Right ventricle myocardium inferior (tissue), 1 donor: Measurements from ENCODE around the gene SLC17A3. TPM values are rescaled to one million over a fixed set of nuclear protein-coding genes. Genes with fewer than 3 reads are reported as not detected.

Source experiments
- ATAC-seq: fragments of 200-7000 bp; cut with Tn5 transposase; one replicate; pipeline ENCODE4 v1.9.1; 2020; ENCODE audit warnings: mild to moderate bottlenecking, moderate library complexity
- DNase-seq: peaks from one replicate; pipeline ENCODE4 v3.0.0; 2021; ENCODE audit errors: missing footprints
- intact Hi-C: fragments of 100-400 bp; cut with DNase I; formaldehyde crosslinking; loops from one replicate; pipeline ENCODE4 v1.11.0; 2022
- long read RNA-seq: library from polyadenylated mRNA; unstranded; transcript quantifications from one replicate; pipeline ENCODE4 v2.0.0, GENCODE V29; 2021
- total RNA-seq: library from RNA; stranded (reverse); fragmentation: NEBNext Ultra II Directional; extraction: Animal tissue kit (Norgen Biotek cat#: 25700); gene quantifications from one replicate; pipeline ENCODE4 v1.2.1, GENCODE V29; 2021
- donor health status: DM: no; HTN: yes; CAD: no; lungs with severe emphysema.

SLC17A3 gene, protein sequence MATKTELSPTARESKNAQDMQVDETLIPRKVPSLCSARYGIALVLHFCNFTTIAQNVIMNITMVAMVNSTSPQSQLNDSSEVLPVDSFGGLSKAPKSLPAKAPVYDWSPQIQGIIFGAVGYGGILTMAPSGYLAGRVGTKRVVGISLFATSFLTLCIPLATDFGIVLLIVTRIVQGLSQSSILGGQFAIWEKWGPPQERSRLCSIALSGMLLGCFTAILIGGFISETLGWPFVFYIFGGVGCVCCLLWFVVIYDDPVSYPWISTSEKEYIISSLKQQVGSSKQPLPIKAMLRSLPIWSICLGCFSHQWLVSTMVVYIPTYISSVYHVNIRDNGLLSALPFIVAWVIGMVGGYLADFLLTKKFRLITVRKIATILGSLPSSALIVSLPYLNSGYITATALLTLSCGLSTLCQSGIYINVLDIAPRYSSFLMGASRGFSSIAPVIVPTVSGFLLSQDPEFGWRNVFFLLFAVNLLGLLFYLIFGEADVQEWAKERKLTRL
- not detected for total RNA-seq
- long read RNA-seq: 0 reads

DNA sequence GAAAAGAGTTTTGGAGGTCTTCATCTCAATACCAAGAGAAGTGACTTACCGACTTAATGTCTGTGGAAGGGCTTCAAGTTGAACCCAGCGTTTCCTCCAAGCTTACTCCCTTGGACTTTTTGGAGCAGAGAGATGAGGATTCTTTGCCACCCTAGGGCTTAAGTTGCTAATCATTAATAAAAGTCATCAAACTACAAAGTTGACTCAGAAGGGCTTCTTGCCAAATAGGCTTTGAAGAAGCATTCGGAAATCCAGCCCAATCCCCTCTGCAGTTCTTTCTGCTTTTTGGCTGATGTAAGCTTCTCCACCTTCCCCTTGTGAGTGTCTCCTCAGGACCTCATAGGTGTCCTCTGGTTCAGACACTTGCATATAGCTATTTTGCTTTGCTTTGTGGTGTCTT lies at the start of gene SLC17A3:
SLC17A3 (minus strand) TSS at position 126 of the 400 bp plus-strand sequence. CDS start 5,856 bp downstream, outside the sequence.
- ATAC-seq: no peak
- no peak for DNase-seq
- intact Hi-C loops: no loop called here

- DNase-seq: no peak
- ATAC-seq: peak; percentile 64
- intact Hi-C loops: no loop called here
Measured at GRCh38 chr6:25922301-25922700, 48.3 kb upstream of the SLC17A3 start.

GRCh38 chr6:25921525-25922203 lies 47.6 kb upstream of the SLC17A3 start:
- intact Hi-C loops: no loop called here
- DNase-seq (no peak), ATAC-seq (no peak)

DNA sequence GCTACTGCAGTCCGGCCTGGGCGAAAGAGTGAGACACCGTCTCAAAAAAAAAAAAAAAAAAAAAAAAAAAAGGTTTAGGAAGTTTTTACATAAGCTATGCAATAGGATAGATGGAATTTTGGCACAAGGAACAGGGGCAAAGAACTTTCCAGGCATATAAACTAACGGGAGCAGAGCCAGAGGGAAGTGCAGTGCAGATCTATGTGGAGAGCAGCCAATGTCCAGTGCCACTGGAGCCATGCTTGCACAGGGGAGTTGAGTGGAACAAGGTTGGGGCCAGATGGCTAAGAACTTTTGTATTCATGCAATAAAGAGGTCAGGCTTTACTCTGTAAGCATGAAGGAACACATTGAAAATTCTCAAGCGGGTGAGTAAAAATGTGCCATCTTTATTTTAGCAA lies 45.6 kb upstream of the SLC17A3 start:
- DNase-seq (no peak), ATAC-seq (no peak)
- intact Hi-C loops: no loop called here

DNA sequence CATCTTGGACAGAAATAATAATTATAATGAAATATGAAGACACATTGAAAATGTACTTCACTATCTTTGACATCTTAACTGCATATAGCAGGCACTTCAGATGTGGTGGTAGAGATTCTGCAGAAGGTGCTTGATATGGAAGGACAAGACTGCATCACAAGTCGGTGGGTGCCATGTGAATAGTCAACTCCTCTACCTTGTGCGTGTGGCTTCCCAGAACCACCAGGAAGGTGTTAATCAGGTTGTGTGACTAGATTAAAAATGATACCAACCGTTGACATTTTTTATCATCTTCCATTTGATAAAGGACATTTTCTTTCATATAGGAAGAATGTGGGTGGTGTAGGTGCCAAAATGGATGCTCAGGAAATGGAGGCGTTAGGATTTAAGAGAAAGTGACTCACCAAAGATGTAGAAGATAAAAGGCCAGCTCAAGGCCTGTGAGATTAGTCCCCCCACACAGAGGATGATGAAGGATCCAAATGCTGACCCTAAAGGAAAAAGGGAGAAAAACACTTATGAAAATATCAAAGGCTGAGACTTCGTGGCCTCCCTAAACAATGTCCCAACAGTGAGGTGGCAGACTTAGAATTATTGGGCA lies 44.1 kb upstream of the SLC17A3 start:
- no peak for DNase-seq
- no peak for ATAC-seq
- intact Hi-C loops: no loop called here

DNA sequence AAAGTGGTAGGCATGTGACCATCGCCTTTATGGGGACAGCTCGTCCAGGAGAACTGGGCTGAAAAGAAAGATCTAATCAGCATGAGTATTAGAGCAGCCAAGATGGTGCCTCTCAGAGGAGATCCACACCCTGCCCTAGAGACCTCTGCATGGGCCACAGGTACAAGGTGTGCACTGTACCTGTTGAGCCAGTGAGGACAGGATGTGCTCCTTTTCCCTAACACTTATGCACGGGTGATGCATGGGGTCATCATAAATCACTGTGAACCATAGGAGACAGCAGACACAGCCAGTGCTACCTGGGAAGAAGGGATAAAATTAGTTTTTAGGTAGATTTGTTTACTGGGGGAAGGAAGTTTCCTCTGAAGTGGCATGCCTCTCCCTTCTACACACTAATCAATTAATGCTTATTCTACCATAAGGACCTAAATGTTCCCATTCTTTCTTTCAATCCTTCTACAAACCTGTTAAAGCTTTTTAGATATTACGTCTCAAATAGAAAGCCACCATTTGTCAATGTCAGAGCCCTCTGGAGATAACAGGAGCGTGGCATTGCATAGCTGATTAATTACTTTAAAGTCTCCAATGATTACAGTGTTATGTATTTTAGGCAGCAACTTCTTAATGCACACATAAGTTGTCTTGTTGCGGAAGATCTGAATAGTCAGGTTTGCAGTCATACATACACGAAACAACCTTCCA lies 42.9 kb upstream of the SLC17A3 start:
- intact Hi-C loops: no loop called here
- ATAC-seq (no peak), DNase-seq (no peak)

DNA sequence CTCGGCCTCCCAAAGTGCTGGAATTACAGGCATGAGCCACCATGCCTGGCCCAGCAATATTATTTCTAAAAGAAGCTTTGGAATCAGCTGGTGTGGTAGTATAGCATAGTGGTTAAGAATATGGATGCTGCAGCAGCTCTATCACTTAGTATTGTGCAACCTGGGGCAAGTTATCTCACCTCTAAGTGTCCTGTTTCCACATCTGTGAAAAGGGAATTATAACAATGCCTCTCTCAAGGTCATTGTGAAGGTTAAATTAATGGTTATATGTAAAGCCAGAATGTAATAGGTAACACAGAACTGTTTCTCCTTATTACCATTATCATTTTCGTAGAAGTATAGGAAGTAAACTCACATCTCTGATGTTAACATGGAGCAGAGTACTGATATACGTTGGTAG lies 42.3 kb upstream of the SLC17A3 start:
- DNase-seq: no peak

GRCh38 chr6:25913741-25914140 lies 39.7 kb upstream of the SLC17A3 start:
- ATAC-seq: no peak
- intact Hi-C loops: no loop called here
- DNase-seq: no peak

More for the DNA sequence above, 42.3 kb upstream of the SLC17A3 start:
- intact Hi-C loops: no loop called here
- no peak for ATAC-seq

- ATAC-seq (no peak), DNase-seq (no peak)
- intact Hi-C loops: no loop called here
Measured at GRCh38 chr6:25911351-25911750, 37.3 kb upstream of the SLC17A3 start.

DNA sequence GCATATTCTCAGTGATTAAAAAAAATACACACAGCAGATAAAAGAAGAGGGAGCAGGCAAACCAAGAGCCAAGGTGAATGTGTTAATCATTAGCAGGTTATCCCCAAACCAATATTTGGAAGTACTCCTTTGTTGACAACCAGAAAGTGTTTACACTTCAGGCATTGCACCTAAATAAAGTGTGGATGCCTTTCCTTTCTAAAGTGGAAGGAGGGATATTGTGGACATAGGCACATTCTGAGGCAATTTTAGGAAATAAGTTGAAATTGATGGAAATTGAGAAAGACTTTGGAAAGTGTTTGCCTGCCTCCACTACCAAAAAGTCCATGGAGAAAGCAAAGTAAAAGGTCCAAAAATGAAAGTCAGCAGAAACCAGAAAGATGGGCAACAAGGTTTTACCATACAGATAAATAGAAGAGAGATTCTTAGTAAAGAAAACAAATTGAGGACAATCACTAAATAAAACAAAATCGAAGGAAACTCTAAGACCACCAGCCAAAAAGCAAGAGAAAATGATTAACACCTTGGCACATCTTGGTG lies 33.5 kb upstream of the SLC17A3 start:
- ATAC-seq (no peak), DNase-seq (no peak)
- intact Hi-C loops: no loop called here

GRCh38 chr6:25903467-25904099 lies 29.5 kb upstream of the SLC17A3 start:
- ATAC-seq (no peak), DNase-seq (no peak)
- intact Hi-C loops: no loop called here

GRCh38 chr6:25902071-25902470 lies 28.0 kb upstream of the SLC17A3 start:
- intact Hi-C loops: no loop called here

GRCh38 chr6:25900843-25901242 lies 26.8 kb upstream of the SLC17A3 start:
- DNase-seq (no peak), ATAC-seq (no peak)
- intact Hi-C loops: no loop called here

More at GRCh38 chr6:25902071-25902470, 28.0 kb upstream of the SLC17A3 start:
- ATAC-seq (no peak), DNase-seq (no peak)

- intact Hi-C loops: no loop called here
- no peak for DNase-seq
- no peak for ATAC-seq
Measured at GRCh38 chr6:25899580-25900408, 25.8 kb upstream of the SLC17A3 start.

- ATAC-seq: no peak
Measured at GRCh38 chr6:25899123-25899522, 25.1 kb upstream of the SLC17A3 start.

DNA sequence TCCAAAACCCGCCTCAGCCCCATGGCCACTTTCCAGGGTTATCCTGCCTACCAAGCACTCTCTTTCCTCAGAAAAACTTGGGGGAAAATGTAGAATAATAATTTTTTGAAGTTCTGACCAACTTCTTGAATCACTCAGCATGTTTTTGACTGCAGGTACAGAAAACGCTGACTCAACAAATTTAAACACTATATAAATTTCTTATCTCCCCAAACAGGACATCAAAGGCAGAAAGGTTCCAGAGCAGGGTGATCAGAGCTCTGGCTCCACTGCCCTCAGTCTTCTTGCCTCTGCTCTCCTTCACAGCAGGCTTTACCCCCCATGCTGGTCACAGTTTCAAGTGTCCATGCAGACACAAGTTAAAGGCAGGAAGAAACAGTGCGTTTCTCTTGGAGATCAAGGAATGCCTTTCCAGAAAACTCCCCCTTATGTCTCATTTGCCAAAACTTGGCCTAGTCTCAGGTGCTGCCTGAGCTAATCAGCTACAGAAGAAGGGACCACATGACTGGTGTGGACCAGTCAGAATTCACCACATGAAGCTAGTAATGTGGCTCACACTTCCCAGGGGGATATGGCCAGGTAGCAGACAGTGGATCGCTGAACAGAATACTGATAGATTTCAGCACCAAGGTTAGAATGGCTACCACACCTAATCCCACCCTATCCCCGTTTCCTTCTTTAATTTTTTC lies 24.4 kb upstream of the SLC17A3 start:
- intact Hi-C loops: no loop called here
- no peak for DNase-seq
- no peak for ATAC-seq

More at GRCh38 chr6:25899123-25899522, 25.1 kb upstream of the SLC17A3 start:
- DNase-seq: no peak
- intact Hi-C loops: no loop called here

GRCh38 chr6:25896252-25896651 lies 22.2 kb upstream of the SLC17A3 start:
- intact Hi-C loops: no loop called here
- ATAC-seq (no peak), DNase-seq (no peak)
